A549 (cell line): ENCODE results near the gene NDRG4.

Source experiments
- CEBPB ChIP-seq, 2 experiments: fragments of >200 bp in 1 of 2; sonication (Bioruptor Twin) in 1 of 2; formaldehyde crosslinking in 1 of 2; IDR thresholded peaks; 2 replicates each; pipeline ENCODE4 v1.6.1; 2012 to 2016
- CHD4 ChIP-seq: fragments of 200-600 bp; sonication (generic); IDR thresholded peaks from 2 replicates; pipeline ENCODE4 v1.6.1; 2016; ENCODE audit warnings: antibody characterized with exemption, mild to moderate bottlenecking, borderline replicate concordance
- EP300 ChIP-seq, 2 experiments: fragments of >200 bp; sonication (Bioruptor Twin); formaldehyde crosslinking; IDR thresholded peaks; 2 replicates in 1 of 2; 3 replicates in 1 of 2; pipeline ENCODE4 v1.6.1; 2016 to 2017
- MAFK ChIP-seq: fragments of 450-650 bp; IDR thresholded peaks from 2 replicates; pipeline ENCODE4 v1.6.1; 2014; ENCODE audit not compliant: partially characterized antibody
- POLR2A ChIP-seq: IDR thresholded peaks from 2 replicates; pipeline ENCODE4 v1.6.1; 2012; ENCODE audit warnings: mild to moderate bottlenecking, low read length
- POLR2AphosphoS2 ChIP-seq: conservative IDR thresholded peaks from 2 replicates; pipeline ENCODE4 v1.6.1; 2012; ENCODE audit warnings: low read length, improper control_type of control experiment, inconsistent platforms
- SMC3 ChIP-seq: fragments of >200 bp; sonication (Bioruptor Twin); formaldehyde crosslinking; IDR thresholded peaks from 3 replicates; pipeline ENCODE4 v1.6.1; 2018; ENCODE audit warnings: inconsistent platforms
- TF ChIP-seq, protein P1 (sequence below): fragments of >200 bp; sonication (Bioruptor Twin); formaldehyde crosslinking; IDR thresholded peaks from 3 replicates; pipeline ENCODE4 v1.5.1; 2016
- TF ChIP-seq, protein P2 (sequence below): fragments of 200-600 bp; sonication (generic); IDR thresholded peaks from 2 replicates; pipeline ENCODE4 v1.6.1; 2016; ENCODE audit warnings: antibody characterized with exemption, mild to moderate bottlenecking, moderate library complexity

DNA sequence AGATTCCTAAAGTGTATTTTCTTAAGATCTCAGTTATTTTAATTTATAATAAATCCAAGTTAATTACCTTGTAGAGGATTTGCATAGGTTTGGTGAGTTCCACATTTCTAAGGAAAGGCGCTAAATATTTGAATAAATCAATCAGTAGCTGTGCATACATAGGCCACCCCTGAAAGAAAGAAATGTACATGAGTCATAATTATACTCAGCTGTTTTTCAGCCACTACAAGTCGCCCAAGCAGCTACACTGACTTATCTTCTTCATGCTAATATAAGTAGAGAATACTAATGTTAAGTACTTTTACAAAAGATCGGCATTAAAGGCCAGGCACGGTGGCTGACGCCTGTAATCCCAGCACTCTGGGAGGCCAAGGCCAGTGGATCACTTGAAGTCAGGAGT, 30.2 kb downstream of the NDRG4 start:
- TF ChIP-seq MAFK (no peak), CEBPB (IDR thresholded peaks at IDR 0.05) (no peak), SMC3 (no peak), POLR2A (no peak), POLR2AphosphoS2 (no peak), EP300 (IDR thresholded peaks at IDR 0.05) (no peak), CHD4 (no peak)
- TF ChIP-seq, protein P1, sequence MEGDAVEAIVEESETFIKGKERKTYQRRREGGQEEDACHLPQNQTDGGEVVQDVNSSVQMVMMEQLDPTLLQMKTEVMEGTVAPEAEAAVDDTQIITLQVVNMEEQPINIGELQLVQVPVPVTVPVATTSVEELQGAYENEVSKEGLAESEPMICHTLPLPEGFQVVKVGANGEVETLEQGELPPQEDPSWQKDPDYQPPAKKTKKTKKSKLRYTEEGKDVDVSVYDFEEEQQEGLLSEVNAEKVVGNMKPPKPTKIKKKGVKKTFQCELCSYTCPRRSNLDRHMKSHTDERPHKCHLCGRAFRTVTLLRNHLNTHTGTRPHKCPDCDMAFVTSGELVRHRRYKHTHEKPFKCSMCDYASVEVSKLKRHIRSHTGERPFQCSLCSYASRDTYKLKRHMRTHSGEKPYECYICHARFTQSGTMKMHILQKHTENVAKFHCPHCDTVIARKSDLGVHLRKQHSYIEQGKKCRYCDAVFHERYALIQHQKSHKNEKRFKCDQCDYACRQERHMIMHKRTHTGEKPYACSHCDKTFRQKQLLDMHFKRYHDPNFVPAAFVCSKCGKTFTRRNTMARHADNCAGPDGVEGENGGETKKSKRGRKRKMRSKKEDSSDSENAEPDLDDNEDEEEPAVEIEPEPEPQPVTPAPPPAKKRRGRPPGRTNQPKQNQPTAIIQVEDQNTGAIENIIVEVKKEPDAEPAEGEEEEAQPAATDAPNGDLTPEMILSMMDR: no peak
- TF ChIP-seq, protein P2, sequence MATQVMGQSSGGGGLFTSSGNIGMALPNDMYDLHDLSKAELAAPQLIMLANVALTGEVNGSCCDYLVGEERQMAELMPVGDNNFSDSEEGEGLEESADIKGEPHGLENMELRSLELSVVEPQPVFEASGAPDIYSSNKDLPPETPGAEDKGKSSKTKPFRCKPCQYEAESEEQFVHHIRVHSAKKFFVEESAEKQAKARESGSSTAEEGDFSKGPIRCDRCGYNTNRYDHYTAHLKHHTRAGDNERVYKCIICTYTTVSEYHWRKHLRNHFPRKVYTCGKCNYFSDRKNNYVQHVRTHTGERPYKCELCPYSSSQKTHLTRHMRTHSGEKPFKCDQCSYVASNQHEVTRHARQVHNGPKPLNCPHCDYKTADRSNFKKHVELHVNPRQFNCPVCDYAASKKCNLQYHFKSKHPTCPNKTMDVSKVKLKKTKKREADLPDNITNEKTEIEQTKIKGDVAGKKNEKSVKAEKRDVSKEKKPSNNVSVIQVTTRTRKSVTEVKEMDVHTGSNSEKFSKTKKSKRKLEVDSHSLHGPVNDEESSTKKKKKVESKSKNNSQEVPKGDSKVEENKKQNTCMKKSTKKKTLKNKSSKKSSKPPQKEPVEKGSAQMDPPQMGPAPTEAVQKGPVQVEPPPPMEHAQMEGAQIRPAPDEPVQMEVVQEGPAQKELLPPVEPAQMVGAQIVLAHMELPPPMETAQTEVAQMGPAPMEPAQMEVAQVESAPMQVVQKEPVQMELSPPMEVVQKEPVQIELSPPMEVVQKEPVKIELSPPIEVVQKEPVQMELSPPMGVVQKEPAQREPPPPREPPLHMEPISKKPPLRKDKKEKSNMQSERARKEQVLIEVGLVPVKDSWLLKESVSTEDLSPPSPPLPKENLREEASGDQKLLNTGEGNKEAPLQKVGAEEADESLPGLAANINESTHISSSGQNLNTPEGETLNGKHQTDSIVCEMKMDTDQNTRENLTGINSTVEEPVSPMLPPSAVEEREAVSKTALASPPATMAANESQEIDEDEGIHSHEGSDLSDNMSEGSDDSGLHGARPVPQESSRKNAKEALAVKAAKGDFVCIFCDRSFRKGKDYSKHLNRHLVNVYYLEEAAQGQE: no peak
